Measurements from ENCODE around the gene PRKAR2B.

The PRKAR2B gene
- 0.88 to 2.7 (median 1.5) reads per million in 4 experiments for total RNA-seq

GRCh38 chr7:107044347-107045194 lies at the start of gene PRKAR2B:
Gene PRKAR2B (plus strand): TSS chr7:107044705. CDS start chr7:107044908, 203 bp downstream.
- peak; percentile 65 for DNase-seq

GRCh38 chr7:106994833-106995232 lies 49.7 kb upstream of the PRKAR2B start:
- DNase-seq, result no peak

GRCh38 chr7:106997487-106998271 lies 46.8 kb upstream of the PRKAR2B start:
- DNase-seq, result no peak

- no peak for DNase-seq
These were observed 45.5 kb upstream of the PRKAR2B start for GRCh38 chr7:106999023-106999422.

GRCh38 chr7:107001490-107001889 lies 43.0 kb upstream of the PRKAR2B start:
- DNase-seq, result no peak

- DNase-seq, result no peak
These were observed 42.4 kb upstream of the PRKAR2B start for GRCh38 chr7:107002126-107002525.

GRCh38 chr7:107002529-107002998 lies 41.9 kb upstream of the PRKAR2B start:
- DNase-seq, result no peak

- DNase-seq, result no peak
These were observed 37.3 kb upstream of the PRKAR2B start for GRCh38 chr7:107007007-107007891.

- no peak for DNase-seq
These were observed 36.6 kb upstream of the PRKAR2B start for GRCh38 chr7:107007892-107008287.

GRCh38 chr7:107009846-107010203 lies 34.7 kb upstream of the PRKAR2B start:
- no peak for DNase-seq

GRCh38 chr7:107012691-107013090 lies 31.8 kb upstream of the PRKAR2B start:
- DNase-seq, result no peak

GRCh38 chr7:107014387-107015023 lies 30.0 kb upstream of the PRKAR2B start:
- no peak for DNase-seq

GRCh38 chr7:107016312-107016711 lies 28.2 kb upstream of the PRKAR2B start:
- no peak for DNase-seq

- DNase-seq, result no peak
These were observed 26.4 kb upstream of the PRKAR2B start for GRCh38 chr7:107017965-107018719.

- DNase-seq, result no peak
These were observed 24.1 kb upstream of the PRKAR2B start for GRCh38 chr7:107020400-107020799.

GRCh38 chr7:107021600-107021999 lies 22.9 kb upstream of the PRKAR2B start:
- DNase-seq, result no peak

- no peak for DNase-seq
These were observed 20.9 kb upstream of the PRKAR2B start for GRCh38 chr7:107023522-107024151.

- DNase-seq, result no peak
These were observed 19.6 kb upstream of the PRKAR2B start for GRCh38 chr7:107024906-107025305.

GRCh38 chr7:107025449-107026103 lies 18.9 kb upstream of the PRKAR2B start:
- DNase-seq, result no peak

- no peak for DNase-seq
These were observed 18.3 kb upstream of the PRKAR2B start for GRCh38 chr7:107026166-107026565.

Data from effector CD8-positive, alpha-beta T cell (primary cell).